NK-92 treated with Interleukin-12 subunit alpha and Interleukin-12 subunit beta, amount 100 ng/mL, for 24 hours (cell line): Measurements from ENCODE around the gene MED10.

ENCODE experiments used
- DNase-seq: peaks from one replicate; lab custom pipeline; 2025; lab: John Stamatoyannopoulos, UW

Gene MED10

GRCh38 chr5:6377905-6378765 lies at the start of gene MED10:
Gene MED10, minus strand, starts transcription at chr5:6378547. Its CDS starts 64 bp downstream, at chr5:6378483.
- peak; percentile 93 for DNase-seq

GRCh38 chr5:6427694-6428093 lies 49.3 kb upstream of the MED10 start:
- DNase-seq = no peak

- DNase-seq = no peak
These were observed 46.4 kb upstream of the MED10 start for GRCh38 chr5:6424700-6425099.

GRCh38 chr5:6424110-6424659 lies 45.8 kb upstream of the MED10 start:
- DNase-seq = no peak

- DNase-seq = no peak
These were observed 45.2 kb upstream of the MED10 start for GRCh38 chr5:6423327-6424109.

- DNase-seq = no peak
These were observed 41.0 kb upstream of the MED10 start for GRCh38 chr5:6419340-6419852.

GRCh38 chr5:6418679-6419276 lies 40.4 kb upstream of the MED10 start:
- DNase-seq = no peak

GRCh38 chr5:6417657-6418056 lies 39.3 kb upstream of the MED10 start:
- no peak for DNase-seq

- no peak for DNase-seq
These were observed 34.5 kb upstream of the MED10 start for GRCh38 chr5:6412811-6413210.

- no peak for DNase-seq
These were observed 32.8 kb upstream of the MED10 start for GRCh38 chr5:6411141-6411540.

GRCh38 chr5:6410421-6410820 lies 32.1 kb upstream of the MED10 start:
- DNase-seq = no peak

- no peak for DNase-seq
These were observed 30.5 kb upstream of the MED10 start for GRCh38 chr5:6408627-6409446.

GRCh38 chr5:6408260-6408596 lies 29.9 kb upstream of the MED10 start:
- no peak for DNase-seq

- DNase-seq = no peak
These were observed 29.4 kb upstream of the MED10 start for GRCh38 chr5:6407558-6408259.

- DNase-seq = no peak
These were observed 27.2 kb upstream of the MED10 start for GRCh38 chr5:6405591-6405990.

- no peak for DNase-seq
These were observed 25.8 kb upstream of the MED10 start for GRCh38 chr5:6404129-6404528.

- DNase-seq = no peak
These were observed 25.1 kb upstream of the MED10 start for GRCh38 chr5:6403416-6403815.

GRCh38 chr5:6402939-6403338 lies 24.6 kb upstream of the MED10 start:
- DNase-seq = no peak

- no peak for DNase-seq
These were observed 23.1 kb upstream of the MED10 start for GRCh38 chr5:6401410-6401809.

GRCh38 chr5:6399980-6400910 lies 21.9 kb upstream of the MED10 start:
- no peak for DNase-seq
